HEK293T (cell line): ENCODE data around the gene RNF217.

Source experiments
- ARNT ChIP-seq: fragments of 450-650 bp; IDR thresholded peaks from 2 replicates; pipeline ENCODE4 v1.6.1; 2017; ENCODE audit warnings: mild to moderate bottlenecking
- BHLHE40 ChIP-seq: fragments of 450-650 bp; IDR thresholded peaks from 2 replicates; pipeline ENCODE4 v1.6.1; 2016; ENCODE audit warnings: mild to moderate bottlenecking, moderate library complexity, borderline replicate concordance
- CTBP1 ChIP-seq: fragments of 450-650 bp; IDR thresholded peaks from 2 replicates; pipeline ENCODE4 v1.6.1; 2016; ENCODE audit warnings: borderline replicate concordance
- ELF4 ChIP-seq: fragments of 450-650 bp; IDR thresholded peaks from 2 replicates; pipeline ENCODE4 v1.6.1; 2017; ENCODE audit warnings: antibody characterized with exemption
- FOXA1 ChIP-seq: fragments of 450-650 bp; IDR thresholded peaks from 2 replicates; pipeline ENCODE4 v1.6.1; 2016; ENCODE audit warnings: mild to moderate bottlenecking
- FOXK2 ChIP-seq: fragments of 450-650 bp; IDR thresholded peaks from 2 replicates; pipeline ENCODE4 v1.6.1; 2016; ENCODE audit warnings: mild to moderate bottlenecking
- FOXM1 ChIP-seq: fragments of 450-650 bp; IDR thresholded peaks from 2 replicates; pipeline ENCODE4 v1.6.1; 2017; ENCODE audit warnings: mild to moderate bottlenecking, borderline replicate concordance
- HDGF ChIP-seq: fragments of 450-650 bp; IDR thresholded peaks from 2 replicates; pipeline ENCODE4 v1.6.1; 2017; ENCODE audit warnings: antibody characterized with exemption, borderline replicate concordance
- NFRKB ChIP-seq: fragments of 450-650 bp; IDR thresholded peaks from 2 replicates; pipeline ENCODE4 v1.6.1; 2016; ENCODE audit warnings: mild to moderate bottlenecking, moderate library complexity
- SP1 ChIP-seq: fragments of 450-650 bp; IDR thresholded peaks from 2 replicates; pipeline ENCODE4 v1.6.1; 2017
- SUZ12 ChIP-seq: fragments of 450-650 bp; IDR thresholded peaks from 2 replicates; pipeline ENCODE4 v1.6.1; 2016; ENCODE audit warnings: mild to moderate bottlenecking
- TARDBP ChIP-seq: fragments of 450-650 bp; IDR thresholded peaks from 2 replicates; pipeline ENCODE4 v1.6.1; 2016
- TF ChIP-seq, protein P1 (sequence below): fragments of 450-650 bp; IDR thresholded peaks from 2 replicates; pipeline ENCODE4 v1.6.1; 2016

DNA sequence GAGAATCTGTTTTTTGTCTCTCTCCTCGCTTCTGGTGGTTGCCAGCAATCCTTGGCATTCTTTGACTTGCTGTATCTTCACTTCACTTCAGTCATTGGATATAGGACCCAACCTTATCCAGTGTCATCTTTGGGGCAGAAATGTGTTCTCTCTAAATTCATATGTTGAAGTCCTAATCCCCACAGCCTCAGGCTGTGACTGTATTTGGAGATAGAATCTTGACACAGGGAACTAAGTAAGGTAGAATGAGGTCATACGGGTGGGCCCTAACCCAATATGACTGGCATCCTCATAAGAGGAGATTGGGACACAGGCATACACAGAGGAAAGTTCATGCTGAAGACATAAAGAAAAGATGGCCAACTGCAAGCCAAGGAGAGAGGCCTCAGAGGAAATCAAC is 139.4 kb downstream of the RNF217 start:
- TF ChIP-seq NFRKB, result no peak
- no peak for TF ChIP-seq SP1
- TF ChIP-seq FOXK2, result no peak
- no peak for TF ChIP-seq BHLHE40
- TF ChIP-seq HDGF, result no peak
- no peak for TF ChIP-seq ELF4
- TF ChIP-seq ARNT, result no peak
- TF ChIP-seq CTBP1, result no peak
- no peak for TF ChIP-seq FOXM1
- no peak for TF ChIP-seq TARDBP
- TF ChIP-seq, protein P1, sequence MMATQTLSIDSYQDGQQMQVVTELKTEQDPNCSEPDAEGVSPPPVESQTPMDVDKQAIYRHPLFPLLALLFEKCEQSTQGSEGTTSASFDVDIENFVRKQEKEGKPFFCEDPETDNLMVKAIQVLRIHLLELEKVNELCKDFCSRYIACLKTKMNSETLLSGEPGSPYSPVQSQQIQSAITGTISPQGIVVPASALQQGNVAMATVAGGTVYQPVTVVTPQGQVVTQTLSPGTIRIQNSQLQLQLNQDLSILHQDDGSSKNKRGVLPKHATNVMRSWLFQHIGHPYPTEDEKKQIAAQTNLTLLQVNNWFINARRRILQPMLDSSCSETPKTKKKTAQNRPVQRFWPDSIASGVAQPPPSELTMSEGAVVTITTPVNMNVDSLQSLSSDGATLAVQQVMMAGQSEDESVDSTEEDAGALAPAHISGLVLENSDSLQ, result no peak
- no peak for TF ChIP-seq SUZ12
- no peak for TF ChIP-seq FOXA1
